ENCODE results near the gene RNASE11. TPM values are rescaled to one million over a fixed set of nuclear protein-coding genes. Genes with fewer than 3 reads are reported as not detected.

RNASE11 gene
- total RNA-seq, 2 experiments from 2014 or later: not detected

DNA sequence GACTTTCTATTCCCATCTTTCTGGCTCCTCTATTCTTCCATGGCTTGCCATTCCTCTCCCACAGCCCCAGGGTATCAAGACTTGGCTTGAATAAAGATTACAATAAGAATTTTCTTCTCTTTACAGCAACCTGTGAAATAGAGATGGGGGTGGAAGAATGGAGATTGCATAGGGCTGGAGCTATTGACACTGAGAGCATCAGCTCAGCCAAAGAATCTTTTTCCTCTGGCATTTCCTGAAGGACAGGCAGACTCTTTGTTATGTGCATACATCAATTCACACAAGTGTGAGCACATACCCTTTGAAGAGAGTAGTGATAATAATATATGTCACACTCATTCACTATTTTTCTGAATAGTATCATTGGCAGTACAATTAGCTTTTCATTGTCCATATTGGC is 4.7 kb downstream of the RNASE11 start:
- Histone ChIP-seq H3K9me2 (ENCODE audit: insufficient read depth, low read length) (no peaks in the 10 kb centered on the region; the same call in 1 of the 2 replicates), H3K9me3 (ENCODE audit: low read length) (no peaks in the 10 kb centered on the region), H2AFZ (ENCODE audit: low read length) (no peak overlapping the region), H4K20me1 (ENCODE audit: insufficient read depth, low read length) (no peaks in the 10 kb centered on the region), H3K27ac (ENCODE audit: low read depth, low read length, poor library complexity, severe bottlenecking) (no peak overlapping the region), H3K4me2 (ENCODE audit: low read length) (no peak overlapping the region), H3K79me2 (ENCODE audit: insufficient read depth, low read depth, low read length) (no peaks in the 10 kb centered on the region), H3K4me1 (ENCODE audit: insufficient read depth, low read length, poor library complexity, severe bottlenecking) (no peaks in the 10 kb centered on the region), H3K36me3 (ENCODE audit: insufficient read depth, low read length) (no peaks in the 10 kb centered on the region), H3K4me3 (ENCODE audit: low read depth, low read length, poor library complexity, severe bottlenecking) (no peak overlapping the region)
- no peak for TF ChIP-seq EZH2phosphoT487 (IDR thresholded peaks at IDR 0.05; ENCODE audit: borderline replicate concordance, low read depth, low read length)
- no peak for TF ChIP-seq CTCF (conservative IDR thresholded peaks at IDR 0.05; ENCODE audit: low read length)
- POLR2A ChIA-PET: interaction anchor here (0.8 to 1.0 kb wide), 2 partner anchors 27 to 147 kb away, joined by 3 to 5 read pairs; no protein-coding TSS in a partner anchor
- CTCF ChIA-PET (ENCODE audit: unreplicated experiment): no interaction called here
- intact Hi-C loops (cut with micrococcal nuclease; ENCODE audit: unreplicated experiment): no loop called here
- no peak for DNase-seq (ENCODE audit: low spot score)
- BruUV-seq (replicated peaks): no TSS peak

DNA sequence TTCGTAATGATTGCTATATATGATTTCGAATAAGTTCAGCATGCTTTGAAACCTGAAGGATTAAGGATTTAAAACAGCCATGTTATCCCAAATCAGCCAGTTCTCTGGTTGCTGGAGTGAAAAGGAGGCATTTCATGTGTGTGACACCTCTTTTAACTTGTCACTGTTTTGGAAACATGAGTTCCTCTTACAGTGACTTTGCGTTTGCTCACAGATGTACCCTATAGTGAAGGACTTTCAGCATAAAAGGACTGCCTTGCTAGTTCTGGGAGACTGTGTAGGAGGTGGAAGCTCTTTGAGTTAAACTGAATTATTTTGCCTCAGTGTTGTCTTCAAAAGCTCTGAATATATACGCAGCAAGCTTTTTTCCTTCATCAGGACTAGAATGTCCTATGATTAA is 7.6 kb downstream of the RNASE11 start:
- no peak for DNase-seq (ENCODE audit: low spot score)
- TF ChIP-seq CTCF (conservative IDR thresholded peaks at IDR 0.05; ENCODE audit: low read length): no peak
- no peak for TF ChIP-seq EZH2phosphoT487 (IDR thresholded peaks at IDR 0.05; ENCODE audit: borderline replicate concordance, low read depth, low read length)
- Histone ChIP-seq H3K27ac (ENCODE audit: low read depth, low read length, poor library complexity, severe bottlenecking) (no peak overlapping the region), H3K79me2 (ENCODE audit: insufficient read depth, low read depth, low read length) (no peaks in the 10 kb centered on the region), H3K4me1 (ENCODE audit: insufficient read depth, low read length, poor library complexity, severe bottlenecking) (no peaks in the 10 kb centered on the region), H3K9me3 (ENCODE audit: low read length) (no peaks in the 10 kb centered on the region), H4K20me1 (ENCODE audit: insufficient read depth, low read length) (no peaks in the 10 kb centered on the region), H3K36me3 (ENCODE audit: insufficient read depth, low read length) (no peaks in the 10 kb centered on the region), H3K9me2 (ENCODE audit: insufficient read depth, low read length) (no peaks in the 10 kb centered on the region; the same call in 1 of the 2 replicates), H2AFZ (ENCODE audit: low read length) (no peak overlapping the region), H3K4me2 (ENCODE audit: low read length) (no peak overlapping the region), H3K4me3 (ENCODE audit: low read depth, low read length, poor library complexity, severe bottlenecking) (no peak overlapping the region)
- POLR2A ChIA-PET: interaction anchor here (0.5 kb wide), 1 partner anchor 1326 kb away, joined by 3 read pairs; no protein-coding TSS in a partner anchor
- BruUV-seq (replicated peaks): no TSS peak
- intact Hi-C loops (cut with micrococcal nuclease; ENCODE audit: unreplicated experiment): no loop called here
- CTCF ChIA-PET (ENCODE audit: unreplicated experiment): no interaction called here

- H3K4me2 ChIP-seq (ENCODE audit: low read length): no peak overlapping the region
- no peak for TF ChIP-seq EZH2phosphoT487 (IDR thresholded peaks at IDR 0.05; ENCODE audit: borderline replicate concordance, low read depth, low read length)
- no peak for TF ChIP-seq CTCF (conservative IDR thresholded peaks at IDR 0.05; ENCODE audit: low read length)
- H3K9me3 ChIP-seq (ENCODE audit: low read length): no peaks in the 10 kb centered on the region
- no peaks in the 10 kb centered on the region for H4K20me1 ChIP-seq (ENCODE audit: insufficient read depth, low read length)
- CTCF ChIA-PET (ENCODE audit: unreplicated experiment): no interaction called here
- intact Hi-C loops (cut with micrococcal nuclease; ENCODE audit: unreplicated experiment): no loop called here
- H3K4me1 ChIP-seq (ENCODE audit: insufficient read depth, low read length, poor library complexity, severe bottlenecking): no peaks in the 10 kb centered on the region
- no peak overlapping the region for H3K27ac ChIP-seq (ENCODE audit: low read depth, low read length, poor library complexity, severe bottlenecking)
- BruUV-seq (replicated peaks): no TSS peak
- POLR2A ChIA-PET: no interaction called here
- no peaks in the 10 kb centered on the region for H3K79me2 ChIP-seq (ENCODE audit: insufficient read depth, low read depth, low read length)
- no peak for DNase-seq (ENCODE audit: low spot score)
- no peaks in the 10 kb centered on the region for H3K36me3 ChIP-seq (ENCODE audit: insufficient read depth, low read length)
- no peaks in the 10 kb centered on the region; the same call in 1 of the 2 replicates for H3K9me2 ChIP-seq (ENCODE audit: insufficient read depth, low read length)
- no peak overlapping the region for H3K4me3 ChIP-seq (ENCODE audit: low read depth, low read length, poor library complexity, severe bottlenecking)
- H2AFZ ChIP-seq (ENCODE audit: low read length): no peak overlapping the region
Observed at GRCh38 chr14:20578784-20579502, 8.9 kb downstream of the RNASE11 start.
